Fibroblast of skin of back (primary cell): Measurements from ENCODE around the gene UGT1A8.
"Not testable (repeated sequence)": the region's sequence is repeated elsewhere in the genome, so short reads cannot be mapped to it uniquely, and the experiment has no call there.

Experiments used
- DNase-seq: peaks from one replicate; pipeline ENCODE4 v3.0.0-alpha.2; 2013

The UGT1A8 gene

DNA sequence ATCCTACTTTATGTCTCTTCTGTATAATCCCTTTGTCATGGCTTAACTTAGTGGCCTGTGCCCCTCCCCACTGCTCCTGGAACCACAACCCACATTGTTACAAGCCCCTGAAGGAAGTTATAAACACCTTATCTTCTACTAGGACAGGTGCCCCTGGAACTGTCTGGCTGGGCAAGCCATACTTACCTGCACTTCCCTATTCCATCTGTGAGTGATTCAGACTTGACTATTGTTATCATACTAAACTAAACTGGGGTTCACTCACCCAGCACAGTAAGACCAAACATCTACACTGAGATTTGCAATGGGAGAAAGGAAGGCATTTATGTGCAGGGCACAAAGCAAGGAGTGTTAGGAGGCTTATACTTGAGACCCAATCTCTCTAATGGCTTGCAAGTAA is 71.6 kb downstream of the UGT1A8 start:
- no peak for DNase-seq

DNA sequence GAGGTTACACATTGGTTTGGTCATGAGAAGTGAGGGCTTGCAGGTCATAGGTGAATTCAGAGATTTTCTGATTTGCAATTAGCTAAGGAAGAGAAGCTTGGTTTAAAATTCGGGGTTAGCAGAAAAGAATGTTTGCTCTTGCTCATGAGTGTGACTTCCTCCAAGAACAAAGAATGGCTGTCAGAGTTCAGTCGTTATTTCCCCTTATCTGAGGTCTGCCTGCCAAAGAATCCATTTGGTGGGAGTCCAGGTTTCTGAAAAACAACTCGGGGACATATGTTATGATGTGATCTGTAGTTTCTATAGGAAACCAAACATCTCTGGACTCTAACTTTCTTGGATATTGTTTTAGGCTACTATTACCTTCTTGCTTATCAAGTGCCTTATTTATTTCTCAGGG is 72.1 kb downstream of the UGT1A8 start:
- no peak for DNase-seq

- DNase-seq, result no peak
Measured at GRCh38 chr2:233690444-233690843, 73.0 kb downstream of the UGT1A8 start.

- no peak for DNase-seq
Measured at GRCh38 chr2:233691443-233692433, 74.3 kb downstream of the UGT1A8 start.

GRCh38 chr2:233692648-233693047 is 75.2 kb downstream of the UGT1A8 start, which contains the start of gene UGT1A6:
Gene UGT1A6, plus strand, starts transcription at chr2:233692890. Its CDS starts 115 bp downstream, at chr2:233693005.
- DNase-seq, result no peak

- no peak for DNase-seq
Measured at GRCh38 chr2:233693963-233694362, 76.5 kb downstream of the UGT1A8 start.

DNA sequence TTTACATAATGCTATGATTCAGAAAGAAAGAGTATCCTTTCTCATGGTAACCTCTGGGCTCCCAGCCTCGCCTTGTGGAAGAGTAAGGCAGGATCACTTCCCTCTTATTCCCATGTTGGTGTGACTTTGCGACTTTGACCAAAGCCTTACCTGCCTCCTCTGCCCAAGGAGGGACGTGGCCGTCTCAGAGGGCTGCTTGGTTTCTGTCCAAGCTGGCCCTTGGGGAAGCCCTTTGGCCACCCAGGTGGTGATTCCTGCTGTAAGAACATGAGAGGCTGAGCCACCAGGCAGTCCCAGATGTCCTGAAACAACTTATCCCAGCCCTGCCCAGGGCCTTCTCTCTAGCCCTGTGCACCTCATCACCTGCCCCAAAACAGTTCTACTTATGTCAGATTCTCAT is 81.3 kb downstream of the UGT1A8 start:
- no peak for DNase-seq

- no peak for DNase-seq
Measured at GRCh38 chr2:233699424-233700027, 82.1 kb downstream of the UGT1A8 start.

DNA sequence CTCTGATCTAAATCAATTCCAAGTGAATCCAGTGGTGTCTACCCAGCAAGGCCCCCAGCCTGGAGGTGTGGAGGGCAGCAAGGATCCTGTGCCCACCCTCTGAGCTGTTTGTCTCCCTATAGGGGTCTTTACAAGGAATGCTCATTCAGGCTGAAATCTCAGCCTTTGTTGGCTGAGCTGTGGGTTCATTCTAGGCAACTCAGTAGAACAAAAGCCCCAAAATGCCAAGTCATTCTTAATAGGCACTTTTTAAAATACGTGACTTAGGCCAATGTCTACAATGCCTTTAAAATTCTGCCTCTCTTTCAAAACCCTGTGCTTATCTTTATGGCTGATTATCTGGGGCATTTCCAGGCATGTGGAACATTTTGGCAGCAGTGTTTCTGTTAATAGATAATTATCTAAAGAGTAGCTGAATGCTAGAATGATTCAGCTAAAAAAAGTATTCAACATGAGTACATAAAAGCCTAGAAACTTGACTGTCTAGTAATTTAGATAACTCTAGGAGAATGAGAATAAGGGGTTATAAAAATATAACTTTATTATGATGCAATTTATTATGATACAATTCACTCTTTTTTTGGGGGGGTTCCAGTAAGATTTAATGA is 82.7 kb downstream of the UGT1A8 start:
- peak; percentile 7 for DNase-seq

DNA sequence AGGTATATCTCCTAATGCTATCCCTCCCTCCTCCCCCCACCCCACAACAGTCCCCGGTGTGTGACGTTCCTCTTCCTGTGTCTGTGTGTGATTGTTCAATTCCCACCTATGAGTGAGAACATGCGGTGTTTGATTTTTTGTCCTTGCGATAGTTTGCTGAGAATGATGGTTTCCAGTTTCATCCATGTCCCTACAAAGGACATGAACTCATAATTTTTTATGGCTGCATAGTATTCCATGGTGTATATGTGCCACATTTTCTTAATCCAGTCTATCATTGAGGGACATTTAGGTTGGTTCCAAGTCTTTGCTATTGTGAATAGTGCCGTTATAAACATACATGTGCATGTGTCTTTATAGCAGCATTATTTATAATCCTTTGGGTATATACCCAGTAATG is 83.4 kb downstream of the UGT1A8 start:
- DNase-seq, result not testable (repeated sequence)

- no peak for DNase-seq
Measured at GRCh38 chr2:233702238-233702637, 84.8 kb downstream of the UGT1A8 start.

DNA sequence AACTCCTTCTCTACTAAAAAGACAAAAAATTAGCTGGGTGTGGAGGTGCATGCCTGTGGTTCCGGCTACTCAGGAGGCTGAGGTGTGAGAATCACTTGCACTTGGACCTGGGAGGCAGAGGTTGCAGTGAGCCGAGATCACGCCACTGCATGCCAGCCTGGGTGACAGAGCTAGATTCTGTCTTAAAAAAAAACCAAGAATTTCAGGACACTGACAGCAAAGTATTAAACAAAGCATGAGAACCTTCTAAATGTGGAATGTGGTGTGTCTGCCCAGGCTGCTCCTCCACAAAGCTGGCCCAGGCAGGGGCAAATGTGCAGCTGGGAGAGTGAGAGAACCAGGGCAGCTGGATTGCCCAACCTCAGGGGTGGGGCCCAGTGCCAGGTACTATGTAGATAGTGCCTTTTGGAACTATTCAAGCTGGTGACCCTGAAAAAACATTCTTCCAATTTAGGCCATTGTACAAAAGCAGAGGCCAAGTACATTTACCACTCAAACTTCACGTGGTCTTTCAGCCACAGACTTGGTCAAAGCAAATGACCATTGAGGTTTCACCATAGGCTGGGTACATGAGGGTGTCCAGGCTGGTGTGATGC is 88.6 kb downstream of the UGT1A8 start:
- DNase-seq, result no peak

- no peak for DNase-seq
Measured at GRCh38 chr2:233706720-233707119, 89.3 kb downstream of the UGT1A8 start.

DNA sequence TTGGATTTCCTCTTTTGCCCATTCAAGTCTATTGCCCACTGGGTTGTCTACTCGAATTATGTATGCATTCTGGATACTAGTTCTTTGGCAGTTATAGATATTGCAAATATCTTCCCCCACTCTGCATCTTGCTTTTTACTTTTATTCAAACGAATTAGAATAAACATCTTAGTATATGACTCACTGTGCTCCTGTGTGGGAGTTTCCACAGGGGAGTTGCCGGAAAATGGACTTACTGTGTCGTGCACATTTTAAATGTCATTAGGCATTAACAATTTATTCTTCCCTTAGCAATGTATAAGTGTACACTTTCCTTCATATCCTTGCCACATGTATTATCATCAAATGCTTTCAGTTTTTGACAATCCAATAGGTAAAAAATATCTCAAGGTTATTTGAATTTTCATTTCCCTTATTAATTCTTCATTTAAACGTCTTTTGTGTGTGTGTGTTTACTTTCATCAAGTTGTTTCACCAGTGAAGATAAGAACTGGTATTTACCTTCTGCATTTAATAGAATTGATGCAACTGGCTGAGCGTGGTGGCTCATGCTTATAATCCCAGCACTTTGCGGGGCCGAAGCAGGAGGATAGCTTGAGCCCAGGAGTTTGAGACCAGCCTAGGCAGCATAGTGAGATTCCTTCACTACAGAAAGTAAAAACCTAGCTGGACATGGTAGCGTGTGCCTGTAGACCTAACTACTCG is 90.7 kb downstream of the UGT1A8 start:
- no peak for DNase-seq

DNA sequence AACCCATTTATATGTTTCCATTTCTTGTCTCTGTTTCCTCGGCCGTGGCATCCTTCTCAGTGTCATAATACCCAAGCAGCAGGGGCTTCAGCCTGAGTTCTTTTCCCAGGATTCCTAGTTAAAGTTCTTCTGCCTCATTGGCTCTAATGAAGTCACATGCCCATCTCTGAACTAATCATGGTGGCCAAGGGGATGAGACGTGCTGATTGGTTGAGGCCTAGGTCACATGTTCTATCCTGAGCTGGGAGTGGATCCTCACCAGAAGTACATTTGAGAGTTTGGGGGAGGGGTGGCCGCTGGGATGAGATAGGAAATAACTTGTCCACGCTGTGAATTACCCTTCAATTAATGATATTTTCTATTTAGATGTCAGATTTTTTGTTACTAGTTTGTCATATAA is 91.5 kb downstream of the UGT1A8 start:
- no peak for DNase-seq

DNA sequence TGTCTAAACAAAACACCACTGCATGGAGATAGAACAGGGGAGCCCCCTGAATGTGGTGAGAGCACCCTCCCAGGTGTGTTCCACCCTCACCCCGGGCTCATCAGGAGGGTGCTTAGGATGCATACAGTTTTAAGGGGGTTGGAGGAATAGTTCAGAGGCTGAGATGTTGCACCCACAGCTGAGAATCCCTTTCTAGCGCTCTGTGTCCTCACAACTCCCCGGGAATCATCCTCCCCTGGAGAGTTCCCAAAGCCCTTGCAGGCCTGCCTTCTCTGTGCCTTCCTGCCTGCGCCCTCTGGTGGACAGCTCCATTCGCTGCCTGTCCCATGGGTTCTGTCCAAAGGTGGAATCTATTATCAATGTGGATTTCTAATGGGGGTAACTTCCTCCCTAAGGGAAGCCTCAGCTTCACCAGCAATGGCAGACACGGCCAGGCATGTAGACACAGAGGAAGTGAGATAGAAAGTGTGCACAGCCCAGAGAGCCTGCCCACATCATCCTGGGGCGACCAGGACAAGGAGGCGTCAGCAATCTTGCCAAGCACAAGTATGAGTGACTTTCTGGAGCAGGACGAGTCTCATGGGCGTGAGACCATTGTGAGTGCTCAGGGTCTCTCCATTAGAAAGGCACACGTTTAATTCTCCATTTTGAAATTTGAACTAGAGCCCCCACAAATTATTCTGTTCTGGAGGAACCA is 94.0 kb downstream of the UGT1A8 start:
- peak; percentile 73 for DNase-seq

DNA sequence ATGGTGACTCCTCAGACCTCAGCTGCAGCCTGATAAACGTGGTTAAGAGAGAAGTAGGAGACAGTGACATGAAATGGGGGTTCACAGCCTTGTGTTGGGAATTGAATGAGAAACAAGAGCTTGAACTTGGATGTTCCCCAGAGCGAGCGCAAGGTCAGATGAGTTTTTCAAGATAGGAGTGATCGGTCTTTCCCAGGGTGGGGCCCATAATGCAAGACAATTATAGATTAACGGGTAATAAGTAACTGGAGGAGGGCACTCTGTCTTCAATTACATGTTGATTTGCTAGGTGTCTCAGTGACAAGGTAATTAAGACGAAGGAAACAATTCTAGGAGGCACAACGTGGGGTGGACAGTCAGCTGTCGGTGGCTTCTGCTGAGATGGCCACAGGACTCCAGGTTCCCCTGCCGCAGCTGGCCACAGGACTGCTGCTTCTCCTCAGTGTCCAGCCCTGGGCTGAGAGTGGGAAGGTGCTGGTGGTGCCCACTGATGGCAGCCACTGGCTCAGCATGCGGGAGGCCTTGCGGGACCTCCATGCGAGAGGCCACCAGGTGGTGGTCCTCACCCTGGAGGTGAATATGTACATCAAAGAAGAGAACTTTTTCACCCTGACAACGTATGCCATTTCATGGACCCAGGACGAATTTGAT is 95.3 kb downstream of the UGT1A8 start, which contains the start of gene UGT1A5:
Gene UGT1A5 (plus strand): TSS at position 297 of the 651 bp plus-strand sequence. CDS start 85 bp downstream, at position 382.
- no peak for DNase-seq

DNA sequence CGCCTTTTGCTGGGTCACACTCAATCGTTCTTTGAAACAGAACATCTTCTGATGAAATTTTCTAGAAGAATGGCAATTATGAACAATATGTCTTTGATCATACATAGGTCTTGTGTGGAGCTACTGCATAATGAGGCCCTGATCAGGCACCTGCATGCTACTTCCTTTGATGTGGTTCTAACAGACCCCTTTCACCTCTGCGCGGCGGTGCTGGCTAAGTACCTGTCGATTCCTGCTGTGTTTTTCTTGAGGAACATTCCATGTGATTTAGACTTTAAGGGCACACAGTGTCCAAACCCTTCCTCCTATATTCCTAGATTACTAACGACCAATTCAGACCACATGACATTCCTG is 95.8 kb downstream of the UGT1A8 start:
- no peak for DNase-seq

DNA sequence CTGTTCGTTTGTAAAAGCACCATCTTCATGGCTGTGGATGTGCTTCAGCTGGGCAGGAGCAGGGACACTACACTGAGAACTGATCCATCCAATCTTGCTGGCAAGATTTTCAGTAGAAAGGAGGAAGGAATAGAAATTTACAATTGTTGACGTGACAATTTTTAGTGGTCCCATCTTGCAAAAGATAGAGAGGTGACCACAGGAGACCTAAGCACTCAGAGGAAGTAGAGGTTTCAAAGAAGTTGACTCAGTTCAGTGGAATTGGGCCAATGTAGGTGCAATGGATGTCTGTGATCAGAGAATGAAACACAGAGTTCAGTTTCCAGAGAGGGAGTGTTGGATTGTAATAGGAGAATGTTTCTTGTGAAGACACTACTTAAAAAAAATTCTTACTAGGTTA is 96.7 kb downstream of the UGT1A8 start:
- no peak for DNase-seq

GRCh38 chr2:233718552-233718951 is 101.1 kb downstream of the UGT1A8 start, which contains the start of gene UGT1A4:
Gene UGT1A4, plus strand, starts transcription at chr2:233718736. Its CDS starts 85 bp downstream, at chr2:233718821.
- DNase-seq, result no peak

DNA sequence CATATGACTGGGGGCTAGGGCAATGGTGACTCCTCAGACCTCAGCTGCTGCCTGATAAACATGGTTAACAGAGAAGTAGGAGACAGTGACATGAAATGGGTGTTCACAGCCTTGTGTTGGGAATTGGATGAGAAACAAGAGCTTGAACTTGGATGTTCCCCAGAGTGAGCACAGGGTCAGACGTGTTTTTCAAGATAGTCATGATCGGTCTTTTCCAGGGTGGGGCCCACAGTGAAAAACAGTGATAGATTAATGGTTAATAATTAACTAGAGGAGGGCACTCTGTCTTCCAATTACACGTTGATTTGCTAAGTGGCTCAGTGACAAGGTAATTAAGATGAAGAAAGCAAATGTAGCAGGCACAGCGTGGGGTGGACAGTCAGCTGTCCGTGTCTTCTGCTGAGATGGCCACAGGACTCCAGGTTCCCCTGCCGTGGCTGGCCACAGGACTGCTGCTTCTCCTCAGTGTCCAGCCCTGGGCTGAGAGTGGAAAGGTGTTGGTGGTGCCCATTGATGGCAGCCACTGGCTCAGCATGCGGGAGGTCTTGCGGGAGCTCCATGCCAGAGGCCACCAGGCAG is 111.4 kb downstream of the UGT1A8 start, which contains the start of gene UGT1A3:
Gene UGT1A3 (plus strand): TSS at position 320 of the 579 bp plus-strand sequence. CDS start 85 bp downstream, at position 405.
- DNase-seq, result no peak
